ENCODE data around the gene TTC39B.
"Not testable (repeated sequence)": the region's sequence is repeated elsewhere in the genome, so short reads cannot be mapped to it uniquely, and the experiment has no call there.

Gene TTC39B

GRCh38 chr9:15235658-15236057, 71.4 kb downstream of the TTC39B start:
- no peaks in the 10 kb centered on the region for H3K4me1 ChIP-seq (ENCODE audit: insufficient read depth, low read length, severe bottlenecking)
- TF ChIP-seq EZH2 (IDR thresholded peaks at IDR 0.05; ENCODE audit: borderline replicate concordance, low read length) (no peak), CTCF (IDR thresholded peaks at IDR 0.05; ENCODE audit: low read length) (no peak)
- no peaks in the 10 kb centered on the region for H3K9me3 ChIP-seq (ENCODE audit: low read length)
- no peaks in the 10 kb centered on the region for H3F3A ChIP-seq (ENCODE audit: insufficient read depth, low read length)
- no peaks in the 10 kb centered on the region for H3K27me3 ChIP-seq (ENCODE audit: insufficient read depth, low read length)
- no peak overlapping the region for H3K4me2 ChIP-seq (ENCODE audit: low read length)
- no peaks in the 10 kb centered on the region for H3K79me2 ChIP-seq (ENCODE audit: insufficient read depth, low read length)
- no peak overlapping the region for H3K27ac ChIP-seq (ENCODE audit: low read depth, low read length, poor library complexity, severe bottlenecking)
- H3K4me3 ChIP-seq (ENCODE audit: low read depth, low read length, poor library complexity, severe bottlenecking), result no peak overlapping the region
- no peaks in the 10 kb centered on the region for H4K20me1 ChIP-seq (ENCODE audit: insufficient read depth, low read length)
- H3K9me2 ChIP-seq (ENCODE audit: low read depth, low read length), result no peaks in the 10 kb centered on the region
- H3K9ac ChIP-seq (ENCODE audit: low read length), result no peak overlapping the region
- H2AFZ ChIP-seq (ENCODE audit: low read length), result no peak overlapping the region
- H3K36me3 ChIP-seq (ENCODE audit: insufficient read depth, low read length), result no peaks in the 10 kb centered on the region

GRCh38 chr9:15233941-15234490, 73.0 kb downstream of the TTC39B start:
- H3K4me1 ChIP-seq (ENCODE audit: insufficient read depth, low read length, severe bottlenecking); H3K9ac ChIP-seq (ENCODE audit: low read length); H3K9me2 ChIP-seq (ENCODE audit: low read depth, low read length); H3K27me3 ChIP-seq (ENCODE audit: insufficient read depth, low read length); H3K27ac ChIP-seq (ENCODE audit: low read depth, low read length, poor library complexity, severe bottlenecking); H3K36me3 ChIP-seq (ENCODE audit: insufficient read depth, low read length); H3K79me2 ChIP-seq (ENCODE audit: insufficient read depth, low read length); H3K9me3 ChIP-seq (ENCODE audit: low read length); H3K4me3 ChIP-seq (ENCODE audit: low read depth, low read length, poor library complexity, severe bottlenecking); H3K4me2 ChIP-seq (ENCODE audit: low read length); H2AFZ ChIP-seq (ENCODE audit: low read length); H3F3A ChIP-seq (ENCODE audit: insufficient read depth, low read length); H4K20me1 ChIP-seq (ENCODE audit: insufficient read depth, low read length): not testable (repeated sequence)

- H3K9ac ChIP-seq (ENCODE audit: low read length); H3K36me3 ChIP-seq (ENCODE audit: insufficient read depth, low read length); H3K27ac ChIP-seq (ENCODE audit: low read depth, low read length, poor library complexity, severe bottlenecking); H3K27me3 ChIP-seq (ENCODE audit: insufficient read depth, low read length); H3K4me2 ChIP-seq (ENCODE audit: low read length); H2AFZ ChIP-seq (ENCODE audit: low read length); H3K4me3 ChIP-seq (ENCODE audit: low read depth, low read length, poor library complexity, severe bottlenecking); H3K4me1 ChIP-seq (ENCODE audit: insufficient read depth, low read length, severe bottlenecking); H3K9me2 ChIP-seq (ENCODE audit: low read depth, low read length); H3K79me2 ChIP-seq (ENCODE audit: insufficient read depth, low read length); H3F3A ChIP-seq (ENCODE audit: insufficient read depth, low read length); H3K9me3 ChIP-seq (ENCODE audit: low read length); H4K20me1 ChIP-seq (ENCODE audit: insufficient read depth, low read length): not testable (repeated sequence)
Observed at GRCh38 chr9:15232706-15233280, 74.2 kb downstream of the TTC39B start.

- H3K36me3 ChIP-seq (ENCODE audit: insufficient read depth, low read length), result no peaks in the 10 kb centered on the region
- H3K27me3 ChIP-seq (ENCODE audit: insufficient read depth, low read length), result no peaks in the 10 kb centered on the region
- H3K4me3 ChIP-seq (ENCODE audit: low read depth, low read length, poor library complexity, severe bottlenecking), result no peak overlapping the region
- H3K9ac ChIP-seq (ENCODE audit: low read length), result no peak overlapping the region
- H4K20me1 ChIP-seq (ENCODE audit: insufficient read depth, low read length), result no peaks in the 10 kb centered on the region
- no peak overlapping the region for H3K4me2 ChIP-seq (ENCODE audit: low read length)
- no peaks in the 10 kb centered on the region for H3K4me1 ChIP-seq (ENCODE audit: insufficient read depth, low read length, severe bottlenecking)
- no peaks in the 10 kb centered on the region for H3K9me3 ChIP-seq (ENCODE audit: low read length)
- no peak overlapping the region for H3K27ac ChIP-seq (ENCODE audit: low read depth, low read length, poor library complexity, severe bottlenecking)
- TF ChIP-seq EZH2 (IDR thresholded peaks at IDR 0.05; ENCODE audit: borderline replicate concordance, low read length), result no peak
- peak; percentile 87 for TF ChIP-seq CTCF (IDR thresholded peaks at IDR 0.05; ENCODE audit: low read length)
- no peak overlapping the region for H2AFZ ChIP-seq (ENCODE audit: low read length)
- H3K79me2 ChIP-seq (ENCODE audit: insufficient read depth, low read length), result no peaks in the 10 kb centered on the region
- H3K9me2 ChIP-seq (ENCODE audit: low read depth, low read length), result no peaks in the 10 kb centered on the region
- H3F3A ChIP-seq (ENCODE audit: insufficient read depth, low read length), result no peaks in the 10 kb centered on the region
Observed at GRCh38 chr9:15231788-15232635, 75.0 kb downstream of the TTC39B start.

Measured in OCI-LY1 (cell line).